GM19395 (cell line): ENCODE data around the gene PPFIBP2.

Source experiments
- ATAC-seq: cut with Tn5 transposase; IDR thresholded peaks from one replicate; pipeline ENCODE4 v1.9.1; 2021; ENCODE audit warnings: mild to moderate bottlenecking, moderate library complexity; ENCODE audit not compliant: unreplicated experiment

PPFIBP2 gene

GRCh38 chr11:7621090-7621489 is 107.3 kb downstream of the PPFIBP2 start:
- no peak for ATAC-seq

GRCh38 chr11:7621554-7621953 is 107.8 kb downstream of the PPFIBP2 start:
- no peak for ATAC-seq

GRCh38 chr11:7622721-7623120 is 108.9 kb downstream of the PPFIBP2 start:
- ATAC-seq, result no peak

- no peak for ATAC-seq
These were observed 114.9 kb downstream of the PPFIBP2 start for GRCh38 chr11:7628660-7629059.

GRCh38 chr11:7630002-7630401 is 116.2 kb downstream of the PPFIBP2 start:
- ATAC-seq, result no peak

- no peak for ATAC-seq
These were observed 118.4 kb downstream of the PPFIBP2 start for GRCh38 chr11:7632211-7632610.

- ATAC-seq, result no peak
These were observed 121.3 kb downstream of the PPFIBP2 start for GRCh38 chr11:7635137-7635536.

- no peak for ATAC-seq
These were observed 121.9 kb downstream of the PPFIBP2 start for GRCh38 chr11:7635708-7636107.

- ATAC-seq, result no peak
These were observed 122.6 kb downstream of the PPFIBP2 start for GRCh38 chr11:7636350-7636749.

GRCh38 chr11:7637447-7638157 is 123.8 kb downstream of the PPFIBP2 start:
- no peak for ATAC-seq

GRCh38 chr11:7638710-7639642 is 125.2 kb downstream of the PPFIBP2 start:
- ATAC-seq, result peak; percentile 82

GRCh38 chr11:7639643-7640025 is 125.8 kb downstream of the PPFIBP2 start:
- ATAC-seq, result no peak

- ATAC-seq, result no peak
These were observed 127.0 kb downstream of the PPFIBP2 start for GRCh38 chr11:7640816-7641215.

GRCh38 chr11:7642747-7643146 is 128.9 kb downstream of the PPFIBP2 start:
- ATAC-seq, result no peak

- ATAC-seq, result no peak
These were observed 129.5 kb downstream of the PPFIBP2 start for GRCh38 chr11:7643314-7643713.

- ATAC-seq, result no peak
These were observed 131.4 kb downstream of the PPFIBP2 start for GRCh38 chr11:7645206-7645605.

- no peak for ATAC-seq
These were observed 133.1 kb downstream of the PPFIBP2 start for GRCh38 chr11:7646866-7647265.

GRCh38 chr11:7648264-7648663 is 134.5 kb downstream of the PPFIBP2 start:
- ATAC-seq, result no peak

GRCh38 chr11:7651140-7651551 is 137.3 kb downstream of the PPFIBP2 start:
- no peak for ATAC-seq

GRCh38 chr11:7651700-7652099 is 137.9 kb downstream of the PPFIBP2 start:
- no peak for ATAC-seq

GRCh38 chr11:7654195-7654705 is 140.5 kb downstream of the PPFIBP2 start:
- ATAC-seq, result no peak
